Ammon's horn (tissue), 1 donor: ENCODE data around the gene TMEM121.
"Not testable (repeated sequence)": the region's sequence is repeated elsewhere in the genome, so short reads cannot be mapped to it uniquely, and the experiment has no call there.

Experiments used
- DNase-seq: peaks from one replicate; pipeline ENCODE4 v3.0.0-alpha.2; 2016; ENCODE audit warnings: low spot score

TMEM121 gene

GRCh38 chr14:105570482-105570881 lies 44.1 kb downstream of the TMEM121 start:
- DNase-seq: no peak

GRCh38 chr14:105571181-105571951 lies 45.0 kb downstream of the TMEM121 start:
- DNase-seq: not testable (repeated sequence)

GRCh38 chr14:105572063-105572462 lies 45.7 kb downstream of the TMEM121 start:
- not testable (repeated sequence) for DNase-seq

GRCh38 chr14:105573841-105574240 lies 47.5 kb downstream of the TMEM121 start:
- not testable (repeated sequence) for DNase-seq

- DNase-seq: not testable (repeated sequence)
Measured at GRCh38 chr14:105574411-105574810, 48.0 kb downstream of the TMEM121 start.

GRCh38 chr14:105575016-105575700 lies 48.8 kb downstream of the TMEM121 start:
- DNase-seq: not testable (repeated sequence)

GRCh38 chr14:105576525-105577088 lies 50.2 kb downstream of the TMEM121 start:
- DNase-seq: no peak

GRCh38 chr14:105577314-105577861 lies 51.0 kb downstream of the TMEM121 start:
- DNase-seq: no peak

- DNase-seq: no peak
Measured at GRCh38 chr14:105578070-105578469, 51.7 kb downstream of the TMEM121 start.

- DNase-seq: not testable (repeated sequence)
Measured at GRCh38 chr14:105579221-105579620, 52.8 kb downstream of the TMEM121 start.
